Measurements from ENCODE around the gene NANOS2.
"Not testable (repeated sequence)": the region's sequence is repeated elsewhere in the genome, so short reads cannot be mapped to it uniquely, and the experiment has no call there.

NANOS2 gene

DNA sequence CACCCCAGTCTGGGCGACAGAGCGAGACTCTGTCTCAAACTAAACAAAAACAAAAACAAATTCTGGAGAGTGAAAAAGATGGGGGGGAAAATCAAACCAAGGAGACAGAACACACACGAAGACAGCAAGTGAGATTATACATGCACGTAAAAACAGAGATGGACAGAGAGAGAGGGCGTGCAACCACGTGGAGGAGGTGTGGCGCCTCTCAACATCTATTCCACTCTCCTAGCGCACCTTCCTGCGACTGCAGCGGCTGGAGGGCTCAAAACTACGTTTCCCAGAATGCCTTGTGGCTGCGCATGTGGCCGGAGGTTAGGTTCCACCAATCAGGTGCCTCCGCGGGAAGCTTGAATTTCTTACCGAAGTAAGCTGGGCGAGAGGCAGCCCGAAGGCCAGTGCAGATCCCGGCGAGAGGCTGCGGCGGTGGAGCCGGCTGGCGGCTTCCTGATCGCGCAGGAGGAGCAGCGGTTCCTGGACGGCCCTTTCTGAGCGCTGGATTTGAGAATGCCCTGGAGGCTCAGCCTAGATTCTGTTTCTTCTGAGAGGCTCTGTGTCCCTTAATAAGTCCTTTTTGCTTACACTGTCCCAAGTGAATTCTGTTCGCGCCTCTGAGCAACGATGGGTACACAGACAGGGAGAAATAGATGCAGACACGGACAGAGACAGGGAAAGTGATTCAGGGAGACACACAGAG is 13.1 kb upstream of the NANOS2 start:
- peak; percentile 89 for DNase-seq

- DNase-seq: no peak
Measured at GRCh38 chr19:45924891-45925447, 10.4 kb upstream of the NANOS2 start.

- no peak for DNase-seq
Measured at GRCh38 chr19:45922281-45922680, 7.7 kb upstream of the NANOS2 start.

- no peak for DNase-seq
Measured at GRCh38 chr19:45920458-45920857, 5.9 kb upstream of the NANOS2 start.

GRCh38 chr19:45919678-45920077 is 5.1 kb upstream of the NANOS2 start:
- DNase-seq: no peak

- DNase-seq: no peak
Measured at GRCh38 chr19:45918721-45919120, 4.1 kb upstream of the NANOS2 start.

DNA sequence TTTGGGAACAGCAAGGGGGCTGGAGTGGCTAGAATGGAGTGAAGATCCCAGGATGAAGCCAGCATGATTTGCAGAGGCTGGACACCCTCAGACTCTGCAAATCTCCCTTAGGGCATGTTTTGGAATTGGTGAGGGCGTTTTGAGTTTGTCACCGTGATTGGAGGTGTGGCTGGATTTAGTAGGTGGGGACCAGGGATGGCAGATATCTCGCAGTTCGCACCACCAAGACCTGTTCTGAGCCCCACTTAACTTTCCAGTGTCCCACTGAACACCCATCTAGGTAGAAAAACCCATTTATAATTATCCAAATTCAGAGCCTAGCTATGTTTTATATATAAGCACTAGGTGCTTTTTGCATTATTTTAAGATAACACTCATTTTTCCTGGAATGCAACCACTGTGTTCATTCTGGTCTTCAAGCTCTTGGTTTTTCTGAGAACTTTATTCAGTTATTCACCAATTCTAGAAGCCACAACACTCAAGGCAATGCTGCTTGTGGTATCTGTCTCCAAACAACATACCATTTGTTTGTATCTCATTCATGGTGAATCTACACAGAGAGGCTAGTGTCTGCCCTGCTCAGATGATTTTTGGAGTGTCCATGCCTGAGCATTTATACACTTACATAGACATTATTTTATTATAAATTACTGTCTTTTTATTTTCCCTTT is 3.0 kb upstream of the NANOS2 start:
- no peak for DNase-seq

- DNase-seq: no peak
Measured at GRCh38 chr19:45911291-45911690, 3.3 kb downstream of the NANOS2 start.

DNA sequence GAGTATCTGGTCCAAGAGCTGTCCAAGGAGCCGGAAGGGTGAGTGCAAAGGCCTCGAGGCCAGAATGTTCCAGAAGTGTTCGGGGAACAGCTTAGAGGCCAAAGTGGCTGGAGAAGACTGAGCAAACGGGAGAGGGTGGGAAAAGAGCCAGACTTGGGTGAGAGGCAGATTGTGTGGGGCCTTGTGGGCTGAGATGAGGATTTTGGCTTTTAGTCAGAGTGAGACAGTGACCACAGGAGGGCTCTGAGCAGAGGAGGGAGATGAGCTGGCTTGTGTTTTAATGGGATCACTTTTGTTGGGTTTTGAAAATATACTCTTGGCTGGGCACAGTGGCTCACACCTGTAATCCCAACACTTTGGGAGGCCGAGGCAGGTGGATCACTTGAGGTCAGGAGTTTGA is 5.6 kb downstream of the NANOS2 start:
- no peak for DNase-seq

DNA sequence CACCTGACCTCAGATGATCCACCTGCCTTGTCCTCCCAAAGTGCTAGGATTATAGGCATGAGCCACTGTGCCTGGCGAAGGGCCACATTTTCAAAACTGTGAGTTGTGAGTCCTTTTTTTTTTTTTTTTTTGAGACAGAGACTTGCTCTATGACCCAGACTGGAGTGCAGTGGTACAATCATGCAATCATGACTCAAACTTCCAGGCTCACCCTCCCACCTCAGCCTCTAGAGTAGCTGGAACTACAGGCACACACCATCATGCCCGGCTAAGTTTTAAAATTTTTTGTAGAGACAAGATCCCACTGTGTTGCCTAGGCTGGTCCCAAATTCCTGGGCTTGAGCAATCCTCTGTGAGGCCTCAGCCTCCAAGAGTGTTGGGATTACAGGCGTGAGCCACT is 8.4 kb downstream of the NANOS2 start:
- DNase-seq: no peak

DNA sequence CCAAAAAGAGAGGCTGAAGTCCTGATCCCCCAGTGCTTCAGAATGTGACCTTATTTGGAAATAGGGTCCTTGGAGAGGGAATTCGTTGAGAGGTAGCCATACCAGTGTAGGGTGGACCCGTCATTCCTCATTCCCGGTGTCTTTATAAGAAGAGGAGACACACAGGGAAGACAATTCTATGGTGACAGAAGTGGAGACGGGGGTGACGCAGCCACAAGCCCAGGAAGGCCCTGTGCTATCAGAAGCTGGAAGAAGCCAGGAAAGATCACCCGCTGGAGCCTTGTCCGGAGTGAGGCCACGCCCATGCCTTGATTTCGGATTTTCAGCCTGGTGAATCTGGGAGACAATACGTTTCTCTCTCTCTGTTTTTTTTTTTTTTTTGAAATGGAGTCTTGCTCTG is 9.6 kb downstream of the NANOS2 start:
- no peak for DNase-seq

DNA sequence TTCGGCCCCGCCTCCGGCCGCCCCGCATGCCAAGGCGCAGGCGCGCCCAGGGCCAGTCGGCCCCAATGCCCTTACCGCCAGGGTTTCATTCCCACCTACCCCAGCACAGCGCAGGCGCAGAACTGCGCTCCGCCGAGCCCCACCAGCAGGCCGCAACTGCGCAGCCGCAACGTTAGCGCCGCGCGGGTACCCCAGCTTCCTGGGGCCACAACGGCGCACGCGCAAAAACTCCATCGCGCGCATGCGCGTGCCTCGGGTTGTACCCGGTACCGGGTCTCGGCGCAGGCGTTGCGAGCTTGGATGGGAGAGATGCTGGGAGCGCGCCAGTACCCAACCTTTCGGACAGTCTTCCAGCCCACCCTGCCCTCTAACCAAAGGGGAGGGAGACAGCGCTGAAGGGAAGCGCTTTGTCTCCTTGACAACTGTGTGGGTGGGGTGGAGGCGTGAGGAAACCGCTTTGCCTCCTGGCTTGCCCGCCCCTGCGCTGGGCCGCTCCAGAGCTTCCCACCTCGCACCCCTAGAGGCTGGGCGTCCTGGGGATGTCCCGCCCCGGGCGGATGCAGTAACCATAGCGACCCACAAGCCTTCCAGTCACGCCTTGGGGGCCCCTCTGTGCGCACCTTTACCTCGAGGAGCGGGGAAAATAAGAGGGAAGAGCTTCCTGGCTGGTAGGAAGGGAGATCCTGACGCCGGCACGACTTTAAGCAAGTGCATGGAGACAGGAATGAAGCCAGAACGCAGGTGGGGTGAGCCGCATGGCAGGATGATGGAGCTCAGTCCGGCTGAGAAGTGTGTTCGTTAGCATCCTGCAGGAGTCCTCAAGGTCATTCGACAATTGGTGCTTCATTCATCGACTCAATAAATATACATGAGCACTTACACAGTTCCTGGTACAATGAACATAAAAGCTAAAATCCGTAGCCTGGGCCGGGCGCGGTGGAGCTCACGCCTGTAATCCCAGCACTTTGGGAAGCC is 11.6 kb downstream of the NANOS2 start:
- peak; percentile 99 for DNase-seq

DNA sequence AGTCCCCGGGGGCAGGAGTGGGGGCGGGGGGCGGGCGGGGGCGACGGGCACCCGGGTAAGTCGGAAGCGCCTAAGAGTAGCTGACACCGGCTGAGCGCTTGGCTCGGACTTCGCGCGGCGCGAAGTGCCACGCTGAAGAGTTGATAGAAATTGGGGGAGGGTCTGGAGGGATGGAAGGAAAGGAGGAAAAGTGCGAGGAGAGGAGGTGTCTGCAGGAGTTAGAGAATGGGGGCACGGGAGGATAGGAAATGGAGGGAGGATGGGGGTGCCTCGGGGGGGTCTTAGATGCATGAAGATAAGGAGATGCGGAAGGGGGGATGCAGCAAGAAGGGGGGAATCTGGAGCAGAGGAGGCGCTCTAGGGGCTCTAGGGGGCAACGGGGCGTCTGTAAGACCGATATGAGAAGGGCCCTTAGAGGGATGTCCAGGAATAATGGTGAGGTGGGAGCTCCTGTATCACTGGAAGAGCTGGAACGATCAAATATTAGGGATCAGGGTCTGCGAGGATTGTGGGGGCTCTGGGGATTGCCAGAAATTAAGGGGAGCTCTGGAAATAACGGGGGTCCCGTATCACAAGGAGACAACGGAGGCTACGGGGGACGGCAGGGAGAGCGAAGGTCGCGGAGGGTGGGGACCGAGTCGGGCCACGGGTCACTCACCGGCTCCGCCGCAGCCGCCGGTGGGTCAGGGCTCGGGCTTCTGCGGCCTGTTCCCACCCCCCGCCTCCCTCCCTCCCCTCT is 12.5 kb downstream of the NANOS2 start, which contains the start of gene MYPOP:
Gene MYPOP (minus strand): TSS at position 702 of the 739 bp plus-strand sequence. CDS start 840 bp downstream, outside the sequence.
- no peak for DNase-seq

DNA sequence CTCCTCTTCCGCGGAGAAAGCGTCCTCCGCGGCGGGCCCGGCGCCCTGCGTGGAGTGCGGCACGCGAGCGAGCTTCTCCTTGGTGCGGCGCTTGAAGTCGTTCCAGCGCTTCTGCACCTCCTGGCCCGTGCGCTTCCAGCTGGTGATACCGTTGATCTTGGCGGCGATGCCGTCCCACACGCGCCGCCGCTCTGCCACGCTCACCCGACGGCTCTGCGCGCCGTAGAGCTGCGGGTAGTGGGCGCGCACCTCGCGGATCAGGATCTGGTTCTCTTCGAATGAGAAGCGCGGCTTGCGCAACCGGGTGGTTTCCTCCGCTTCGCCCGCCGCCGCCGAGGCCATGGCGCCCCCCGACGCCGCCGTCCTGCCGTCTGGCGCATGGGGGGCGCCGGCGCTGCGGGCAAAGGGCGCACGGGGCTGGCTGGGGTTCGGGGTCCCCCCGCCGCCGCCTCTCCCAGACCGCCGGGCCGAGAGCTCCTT is 13.1 kb downstream of the NANOS2 start:
- DNase-seq: peak; percentile 44

GRCh38 chr19:45900738-45901431 is 13.7 kb downstream of the NANOS2 start:
- no peak for DNase-seq

- no peak for DNase-seq
Measured at GRCh38 chr19:45899919-45900589, 14.5 kb downstream of the NANOS2 start.

- no peak for DNase-seq
Measured at GRCh38 chr19:45899253-45899652, 15.3 kb downstream of the NANOS2 start.

DNA sequence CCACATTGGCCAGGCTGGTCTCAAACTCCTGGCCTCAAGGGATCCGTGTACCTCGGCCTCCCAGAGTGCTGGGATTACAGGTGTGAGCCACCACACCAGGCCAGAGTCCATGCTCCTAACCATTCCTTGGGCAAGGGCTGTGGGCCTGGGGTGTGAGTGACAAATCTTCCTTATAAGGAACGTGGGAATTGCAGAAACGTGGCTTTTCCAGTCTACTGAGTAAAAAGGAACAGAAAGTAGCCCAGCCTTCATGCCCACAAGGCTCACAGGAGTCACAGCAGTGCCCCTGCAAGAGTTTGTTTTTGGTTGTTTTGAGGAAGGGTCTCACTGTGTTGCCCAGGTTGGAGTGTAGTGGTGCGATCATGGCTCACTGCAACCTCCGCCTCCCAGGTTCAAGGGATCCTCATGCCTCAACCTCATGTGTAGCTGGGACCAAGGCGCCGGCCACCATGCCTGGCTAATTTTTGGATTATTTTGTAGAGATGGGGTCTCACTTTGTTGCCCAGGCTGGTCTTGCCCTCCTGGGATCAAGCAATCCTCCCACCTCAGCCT is 17.2 kb downstream of the NANOS2 start:
- DNase-seq: no peak

- DNase-seq: not testable (repeated sequence)
Measured at GRCh38 chr19:45895983-45896599, 18.5 kb downstream of the NANOS2 start.

DNA sequence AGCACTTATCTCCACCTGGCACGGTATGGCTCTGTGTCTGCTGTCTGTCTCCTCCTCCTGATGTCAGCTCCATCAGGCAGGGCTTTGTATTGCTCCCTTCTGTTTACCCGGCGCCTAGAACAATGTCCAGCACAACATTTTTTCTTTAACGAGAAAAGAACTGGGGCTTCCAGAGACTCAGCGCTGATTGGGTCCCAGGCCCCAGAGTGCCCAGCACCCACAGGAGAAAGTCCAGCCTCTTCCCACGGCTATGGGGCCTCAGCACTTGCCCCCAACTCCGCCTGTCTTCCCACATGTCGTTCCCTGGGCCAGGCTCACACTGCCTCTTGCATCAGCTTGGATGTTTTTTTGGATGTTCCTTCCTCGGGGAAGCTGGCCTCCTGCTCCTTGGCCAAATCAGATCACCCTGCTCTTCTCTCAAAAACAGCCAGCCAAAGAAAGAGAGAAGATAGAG is 19.0 kb downstream of the NANOS2 start:
- no peak for DNase-seq
